Osteocyte (in vitro differentiated cells): ENCODE data around the gene NSD1. TPM values are rescaled to one million over a fixed set of nuclear protein-coding genes. Genes with fewer than 3 reads are reported as not detected.

Experiments
- DNase-seq: peaks from one replicate; pipeline ENCODE4 v3.0.0; 2021; ENCODE audit warnings: mixed read lengths; ENCODE audit not compliant: unreplicated experiment; ENCODE audit errors: extremely low spot score
- H3K27ac Mint-ChIP-seq: one replicate; pipeline ENCODE4 v1.8.0; 2021; ENCODE audit warnings: mild to moderate bottlenecking, mixed read lengths; ENCODE audit not compliant: unreplicated experiment
- H3K27me3 Mint-ChIP-seq: one replicate; pipeline ENCODE4 v1.8.0; 2021; ENCODE audit warnings: mixed read lengths; ENCODE audit not compliant: unreplicated experiment
- H3K36me3 Mint-ChIP-seq: one replicate; pipeline ENCODE4 v1.8.0; 2021; ENCODE audit warnings: mixed read lengths; ENCODE audit not compliant: unreplicated experiment
- H3K4me1 Mint-ChIP-seq: one replicate; pipeline ENCODE4 v1.8.0; 2021; ENCODE audit warnings: mixed read lengths; ENCODE audit not compliant: unreplicated experiment
- H3K4me3 Mint-ChIP-seq: one replicate; pipeline ENCODE4 v1.8.0; 2021; ENCODE audit warnings: mild to moderate bottlenecking, moderate library complexity, mixed read lengths; ENCODE audit not compliant: unreplicated experiment
- H3K9me3 Mint-ChIP-seq: one replicate; pipeline ENCODE4 v1.8.0; 2021; ENCODE audit warnings: mixed read lengths; ENCODE audit not compliant: unreplicated experiment
- total RNA-seq: library from RNA; stranded (reverse); gene quantifications from 2 replicates; pipeline ENCODE4 v1.2.1, GENCODE V29; 2021
- TF ChIP-seq, protein P1 (sequence below): fragments of 200-600 bp; sonication (generic); IDR thresholded peaks from 2 replicates; pipeline ENCODE4 v1.5.0; 2021; ENCODE audit warnings: antibody characterized with exemption, mild to moderate bottlenecking, moderate library complexity

NSD1 gene
- total RNA-seq, 1 donor from 2014 or later: 74.7 TPM

GRCh38 chr5:177293819-177294581 is 160.4 kb downstream of the NSD1 start:
- Mint-ChIP-seq H3K4me3 (no peak overlapping the region), H3K27me3 (no peaks in the 10 kb centered on the region), H3K9me3 (no peaks in the 10 kb centered on the region), H3K27ac (no peak overlapping the region), H3K4me1 (peaks cover under 1% of the 10 kb centered on the region), H3K36me3 (peaks cover 41% of the 10 kb centered on the region)
- DNase-seq: peak; percentile 73
- TF ChIP-seq, protein P1, sequence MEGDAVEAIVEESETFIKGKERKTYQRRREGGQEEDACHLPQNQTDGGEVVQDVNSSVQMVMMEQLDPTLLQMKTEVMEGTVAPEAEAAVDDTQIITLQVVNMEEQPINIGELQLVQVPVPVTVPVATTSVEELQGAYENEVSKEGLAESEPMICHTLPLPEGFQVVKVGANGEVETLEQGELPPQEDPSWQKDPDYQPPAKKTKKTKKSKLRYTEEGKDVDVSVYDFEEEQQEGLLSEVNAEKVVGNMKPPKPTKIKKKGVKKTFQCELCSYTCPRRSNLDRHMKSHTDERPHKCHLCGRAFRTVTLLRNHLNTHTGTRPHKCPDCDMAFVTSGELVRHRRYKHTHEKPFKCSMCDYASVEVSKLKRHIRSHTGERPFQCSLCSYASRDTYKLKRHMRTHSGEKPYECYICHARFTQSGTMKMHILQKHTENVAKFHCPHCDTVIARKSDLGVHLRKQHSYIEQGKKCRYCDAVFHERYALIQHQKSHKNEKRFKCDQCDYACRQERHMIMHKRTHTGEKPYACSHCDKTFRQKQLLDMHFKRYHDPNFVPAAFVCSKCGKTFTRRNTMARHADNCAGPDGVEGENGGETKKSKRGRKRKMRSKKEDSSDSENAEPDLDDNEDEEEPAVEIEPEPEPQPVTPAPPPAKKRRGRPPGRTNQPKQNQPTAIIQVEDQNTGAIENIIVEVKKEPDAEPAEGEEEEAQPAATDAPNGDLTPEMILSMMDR: no peak

DNA sequence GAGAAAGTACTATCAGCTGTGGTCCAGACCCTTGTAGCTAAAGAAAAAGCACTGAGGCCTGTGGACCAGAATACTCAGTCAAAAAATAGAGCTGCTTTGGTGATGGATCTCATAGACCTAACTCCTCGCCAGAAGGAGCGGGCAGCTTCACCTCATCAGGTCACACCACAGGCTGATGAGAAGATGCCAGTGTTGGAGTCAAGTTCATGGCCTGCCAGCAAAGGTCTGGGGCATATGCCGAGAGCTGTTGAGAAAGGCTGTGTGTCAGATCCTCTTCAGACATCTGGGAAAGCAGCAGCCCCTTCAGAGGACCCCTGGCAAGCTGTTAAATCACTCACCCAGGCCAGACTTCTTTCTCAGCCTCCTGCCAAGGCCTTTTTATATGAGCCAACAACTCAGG is 161.1 kb downstream of the NSD1 start:
- DNase-seq: peak; percentile 17
- TF ChIP-seq, protein P1: no peak
- Mint-ChIP-seq H3K27me3 (no peaks in the 10 kb centered on the region), H3K4me3 (no peak overlapping the region), H3K36me3 (peaks cover 37% of the 10 kb centered on the region), H3K27ac (no peak overlapping the region), H3K4me1 (peaks cover 3% of the 10 kb centered on the region), H3K9me3 (no peaks in the 10 kb centered on the region)

DNA sequence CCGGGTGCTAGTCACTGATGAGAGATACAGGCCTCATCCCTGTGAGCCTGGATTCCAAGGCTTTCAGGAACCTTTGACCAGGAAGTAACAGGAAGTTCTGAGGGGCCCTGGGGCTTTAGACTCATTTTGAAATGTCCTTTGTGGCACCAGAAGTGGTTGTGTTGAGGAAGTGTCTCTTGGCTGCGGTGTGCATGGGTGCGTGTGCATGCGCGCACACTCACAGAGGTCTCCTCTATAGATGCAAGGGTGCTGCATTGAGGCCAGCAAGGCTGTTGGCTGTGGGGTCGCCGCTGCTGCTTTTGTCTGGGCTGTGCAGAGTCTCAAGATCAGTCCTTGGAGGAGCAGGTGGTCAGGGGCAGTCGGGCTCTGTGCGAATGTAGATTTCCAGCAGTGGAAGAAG is 162.4 kb downstream of the NSD1 start:
- Mint-ChIP-seq H3K36me3 (peaks cover 34% of the 10 kb centered on the region), H3K9me3 (no peaks in the 10 kb centered on the region), H3K27me3 (no peaks in the 10 kb centered on the region), H3K4me1 (peaks cover 15% of the 10 kb centered on the region), H3K4me3 (no peak overlapping the region), H3K27ac (no peak overlapping the region)
- DNase-seq: no peak
- TF ChIP-seq, protein P1: no peak

DNA sequence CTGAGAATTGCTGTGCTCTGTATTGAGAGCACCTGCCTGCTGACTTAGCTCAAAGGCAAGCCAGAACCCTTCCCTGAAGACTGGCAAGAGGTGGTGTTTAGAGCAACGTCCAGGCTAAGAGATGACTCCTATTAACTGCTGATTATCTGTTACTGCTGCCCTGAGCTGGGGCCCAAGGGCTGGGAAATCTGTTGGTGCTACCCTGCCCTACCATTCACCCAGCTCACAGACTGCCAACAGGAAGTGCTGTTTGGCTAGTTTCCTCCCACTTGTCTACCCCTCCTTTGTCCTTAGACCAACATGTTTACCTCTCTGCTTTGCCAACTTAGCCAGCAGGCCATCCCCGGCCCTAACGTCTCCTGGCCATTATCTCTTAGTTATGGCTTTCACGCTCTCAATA is 163.0 kb downstream of the NSD1 start:
- H3K9me3 Mint-ChIP-seq: no peaks in the 10 kb centered on the region
- peaks cover 32% of the 10 kb centered on the region for H3K36me3 Mint-ChIP-seq
- peak overlapping the region; percentile 7 for H3K27ac Mint-ChIP-seq
- no peak for DNase-seq
- H3K27me3 Mint-ChIP-seq: no peaks in the 10 kb centered on the region
- H3K4me1 Mint-ChIP-seq: peaks cover 19% of the 10 kb centered on the region
- TF ChIP-seq, protein P1: no peak
- no peak overlapping the region for H3K4me3 Mint-ChIP-seq

GRCh38 chr5:177297922-177298321 is 164.3 kb downstream of the NSD1 start:
- no peak overlapping the region for H3K4me3 Mint-ChIP-seq
- TF ChIP-seq, protein P1: no peak
- H3K4me1 Mint-ChIP-seq: peaks cover 27% of the 10 kb centered on the region
- H3K36me3 Mint-ChIP-seq: peaks cover 19% of the 10 kb centered on the region
- H3K9me3 Mint-ChIP-seq: no peaks in the 10 kb centered on the region
- H3K27me3 Mint-ChIP-seq: no peaks in the 10 kb centered on the region
- peak overlapping the region; percentile 47 for H3K27ac Mint-ChIP-seq
- no peak for DNase-seq
